HL-60 (cell line): ENCODE results near the gene CPLX1.

Experiments
- CTCF ChIP-seq: IDR thresholded peaks from one replicate; pipeline ENCODE4 v1.5.1; 2011; ENCODE audit warnings: low read length, control low read depth, inconsistent platforms; ENCODE audit not compliant: insufficient read depth
- SPI1 ChIP-seq: IDR thresholded peaks from 2 replicates; pipeline ENCODE4 v1.6.1; 2012; ENCODE audit warnings: low read depth, mild to moderate bottlenecking, borderline replicate concordance

- TF ChIP-seq SPI1 (no peak), CTCF (no peak)
Observed at GRCh38 chr4:844752-845232, 18.9 kb upstream of the CPLX1 start.
